HepG2 (cell line): ENCODE data around the gene GRAMD4. TPM values are rescaled to one million over a fixed set of nuclear protein-coding genes. Genes with fewer than 3 reads are reported as not detected.
A peak's percentile ranks its signal among the peaks of the same experiment; 100 is the strongest.

Experiments
- CHCHD3 ChIP-seq: sonication (generic); formaldehyde crosslinking; IDR thresholded peaks from 2 replicates; pipeline ENCODE4 v1.8.0; 2022; ENCODE audit warnings: mild to moderate bottlenecking, missing genetic modification reagents, moderate library complexity
- HNF4A ChIP-seq: sonication (generic); formaldehyde crosslinking; IDR thresholded peaks from 2 replicates; pipeline ENCODE4 v1.4.0; 2020; ENCODE audit warnings: missing genetic modification reagents
- HNRNPUL1 ChIP-seq: fragments of 200-400 bp; formaldehyde crosslinking; IDR thresholded peaks from 2 replicates; pipeline ENCODE4 v1.6.1; 2017; ENCODE audit warnings: low read depth, mild to moderate bottlenecking, low read length, moderate library complexity
- KDM5B ChIP-seq: sonication (generic); formaldehyde crosslinking; IDR thresholded peaks from 2 replicates; pipeline ENCODE4 v1.4.0; 2020; ENCODE audit warnings: missing genetic modification reagents, mild to moderate bottlenecking, borderline replicate concordance
- PATZ1 ChIP-seq: sonication (generic); formaldehyde crosslinking; IDR thresholded peaks from 2 replicates; pipeline ENCODE4 v1.4.0; 2020; ENCODE audit warnings: missing genetic modification reagents
- PAXIP1 ChIP-seq: sonication (generic); formaldehyde crosslinking; conservative IDR thresholded peaks from 2 replicates; pipeline ENCODE4 v1.4.0; 2020; ENCODE audit warnings: mild to moderate bottlenecking, missing genetic modification reagents, moderate library complexity
- RARA ChIP-seq: IDR thresholded peaks from 2 replicates; pipeline ENCODE4 v1.6.1; 2016; ENCODE audit warnings: missing genetic modification reagents, missing compliant biosample characterization
- SOX6 ChIP-seq, 2 experiments: fragments of 450-650 bp in 1 of 2; sonication (generic) in 1 of 2; formaldehyde crosslinking in 1 of 2; IDR thresholded peaks; 2 replicates each; pipeline versions ENCODE4 v1.4.0 to v1.6.1; 2017 to 2020; ENCODE audit warnings: antibody characterized with exemption in 1 of 2, mild to moderate bottlenecking in 1 of 2, missing genetic modification reagents in 1 of 2
- SP5 ChIP-seq: IDR thresholded peaks from 2 replicates; pipeline ENCODE4 v1.6.1; 2016; ENCODE audit warnings: low read depth, borderline replicate concordance
- STAG1 ChIP-seq: sonication (generic); formaldehyde crosslinking; IDR thresholded peaks from 2 replicates; pipeline ENCODE4 v1.4.0; 2020; ENCODE audit warnings: missing genetic modification reagents
- ZBTB8A ChIP-seq: sonication (generic); formaldehyde crosslinking; IDR thresholded peaks from 2 replicates; pipeline ENCODE4 v1.4.0; 2020; ENCODE audit warnings: mild to moderate bottlenecking, low read depth, missing genetic modification reagents, borderline replicate concordance
- ZNF354B ChIP-seq: sonication (generic); formaldehyde crosslinking; IDR thresholded peaks from 2 replicates; pipeline ENCODE4 v1.8.0; 2022; ENCODE audit warnings: mild to moderate bottlenecking, missing genetic modification reagents
- ZNF501 ChIP-seq: sonication (generic); formaldehyde crosslinking; IDR thresholded peaks from 2 replicates; pipeline ENCODE4 v1.5.1; 2020; ENCODE audit warnings: mild to moderate bottlenecking, moderate library complexity, missing genetic modification reagents
- polyA plus RNA-seq, 8 experiments: library from polyadenylated mRNA; depleted of rRNA in 3 of 8; stranded (reverse) in 7 of 8; unstranded in 1 of 8; fragments of >200 nt; fragmentation: Illumina TruSeq in 4 of 8; extraction: Trizol in 4 of 8; gene quantifications; 2 replicates each; pipeline versions ENCODE4 v1.2.1 to v1.2.3, GENCODE V29; 2011 to 2016; ENCODE audit warnings: low read depth in 4 of 8, missing spikeins in 1 of 8, mixed read lengths in 1 of 8; ENCODE audit not compliant: insufficient read depth in 1 of 8
- total RNA-seq, 5 experiments: library from RNA; depleted of rRNA; stranded (reverse); fragments of >200 nt; fragmentation: Illumina TruSeq; extraction: Trizol; gene quantifications; 2 replicates each; pipeline ENCODE4 v1.2.3, GENCODE V29; 2016; ENCODE audit warnings: low read depth in 1 of 5
- TF ChIP-seq, protein P1 (sequence below): sonication (generic); formaldehyde crosslinking; IDR thresholded peaks from 2 replicates; pipeline ENCODE4 v1.5.1; 2020; ENCODE audit warnings: mild to moderate bottlenecking, moderate library complexity, missing genetic modification reagents
- TF ChIP-seq, protein P2 (sequence below): sonication (generic); formaldehyde crosslinking; IDR thresholded peaks from 2 replicates; pipeline ENCODE4 v1.9.0; 2022; ENCODE audit warnings: low read depth, missing genetic modification reagents

GRAMD4 gene
- total and polyA plus RNA-seq, 2 of the 13 experiments (the other 11 are each of a cell fraction or from before 2014, with no cell fraction given) = 15.2 to 15.7 TPM

DNA sequence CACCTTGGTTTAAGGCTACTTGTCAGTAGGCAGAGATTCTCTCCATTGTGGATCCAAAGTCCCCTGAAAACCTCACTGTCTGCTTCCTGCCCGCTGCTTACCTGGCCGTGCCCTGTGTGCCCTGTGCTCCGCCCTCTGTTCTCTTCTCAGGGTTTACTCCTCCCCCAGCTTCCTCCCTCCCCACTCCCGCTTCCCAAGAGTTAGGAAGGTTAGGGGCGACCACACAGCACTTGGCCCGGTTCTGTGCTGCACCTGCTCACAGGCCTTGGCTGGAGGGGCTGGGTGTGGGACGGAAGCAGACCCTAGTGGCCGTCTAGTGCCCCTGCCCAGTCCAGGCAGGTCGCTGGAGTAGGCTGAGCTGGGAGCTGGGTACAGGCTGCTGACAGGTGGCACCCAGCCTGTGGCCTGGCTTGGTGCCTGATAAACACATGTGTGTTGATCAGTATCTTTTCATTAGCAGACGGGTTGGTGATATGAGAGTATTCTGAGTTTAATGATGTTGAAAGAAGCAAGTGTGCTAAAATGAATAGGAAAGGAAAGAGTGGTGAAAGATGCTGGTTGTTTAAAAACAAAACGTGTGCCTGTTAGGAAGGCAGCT is 40.5 kb downstream of the GRAMD4 start (continued):
- TF ChIP-seq PAXIP1 (peak; percentile 53), PATZ1 (0 out of 2 replicates have a peak, but pooled peaks have one; percentile 20), KDM5B (peak; percentile 56; the same call in 1 of the 2 replicates), RARA (peak; percentile 17; the same call in 1 of the 2 replicates), HNF4A (CRISPR knock-in tag) (peak; percentile 47; the same call in 1 of the 2 replicates), ZNF501 (CRISPR knock-in tag) (0 out of 2 replicates have a peak, but pooled peaks have one; percentile 34), ZNF354B (CRISPR knock-in tag) (no peak), HNRNPUL1 (no peak), ZBTB8A (CRISPR knock-in tag) (no peak), SP5 (CRISPR knock-in tag) (peak; percentile 93), CHCHD3 (no peak), STAG1 (CRISPR knock-in tag) (peak; percentile 13; the same call in 1 of the 2 replicates), SOX6 (IDR thresholded peaks at IDR 0.05) (no peak), SOX6 (CRISPR knock-in tag; IDR thresholded peaks at IDR 0.05) (peak; percentile 31; the same call in 1 of the 2 replicates)
- TF ChIP-seq, protein P1, sequence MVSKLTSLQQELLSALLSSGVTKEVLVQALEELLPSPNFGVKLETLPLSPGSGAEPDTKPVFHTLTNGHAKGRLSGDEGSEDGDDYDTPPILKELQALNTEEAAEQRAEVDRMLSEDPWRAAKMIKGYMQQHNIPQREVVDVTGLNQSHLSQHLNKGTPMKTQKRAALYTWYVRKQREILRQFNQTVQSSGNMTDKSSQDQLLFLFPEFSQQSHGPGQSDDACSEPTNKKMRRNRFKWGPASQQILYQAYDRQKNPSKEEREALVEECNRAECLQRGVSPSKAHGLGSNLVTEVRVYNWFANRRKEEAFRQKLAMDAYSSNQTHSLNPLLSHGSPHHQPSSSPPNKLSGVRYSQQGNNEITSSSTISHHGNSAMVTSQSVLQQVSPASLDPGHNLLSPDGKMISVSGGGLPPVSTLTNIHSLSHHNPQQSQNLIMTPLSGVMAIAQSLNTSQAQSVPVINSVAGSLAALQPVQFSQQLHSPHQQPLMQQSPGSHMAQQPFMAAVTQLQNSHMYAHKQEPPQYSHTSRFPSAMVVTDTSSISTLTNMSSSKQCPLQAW = peak; percentile 37; the same call in 1 of the 2 replicates
- TF ChIP-seq, protein P2, sequence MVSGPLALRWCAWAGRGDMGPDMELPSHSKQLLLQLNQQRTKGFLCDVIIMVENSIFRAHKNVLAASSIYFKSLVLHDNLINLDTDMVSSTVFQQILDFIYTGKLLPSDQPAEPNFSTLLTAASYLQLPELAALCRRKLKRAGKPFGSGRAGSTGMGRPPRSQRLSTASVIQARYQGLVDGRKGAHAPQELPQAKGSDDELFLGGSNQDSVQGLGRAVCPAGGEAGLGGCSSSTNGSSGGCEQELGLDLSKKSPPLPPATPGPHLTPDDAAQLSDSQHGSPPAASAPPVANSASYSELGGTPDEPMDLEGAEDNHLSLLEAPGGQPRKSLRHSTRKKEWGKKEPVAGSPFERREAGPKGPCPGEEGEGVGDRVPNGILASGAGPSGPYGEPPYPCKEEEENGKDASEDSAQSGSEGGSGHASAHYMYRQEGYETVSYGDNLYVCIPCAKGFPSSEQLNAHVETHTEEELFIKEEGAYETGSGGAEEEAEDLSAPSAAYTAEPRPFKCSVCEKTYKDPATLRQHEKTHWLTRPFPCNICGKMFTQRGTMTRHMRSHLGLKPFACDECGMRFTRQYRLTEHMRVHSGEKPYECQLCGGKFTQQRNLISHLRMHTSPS (CRISPR knock-in tag) = peak; percentile 92; the same call in 1 of the 2 replicates
